GM19438 (cell line): ENCODE results near the gene LIMS2.

Experiments
- ATAC-seq: cut with Tn5 transposase; IDR thresholded peaks from one replicate; pipeline ENCODE4 v1.9.1; 2021; ENCODE audit warnings: low read depth; ENCODE audit not compliant: unreplicated experiment

The LIMS2 gene

DNA sequence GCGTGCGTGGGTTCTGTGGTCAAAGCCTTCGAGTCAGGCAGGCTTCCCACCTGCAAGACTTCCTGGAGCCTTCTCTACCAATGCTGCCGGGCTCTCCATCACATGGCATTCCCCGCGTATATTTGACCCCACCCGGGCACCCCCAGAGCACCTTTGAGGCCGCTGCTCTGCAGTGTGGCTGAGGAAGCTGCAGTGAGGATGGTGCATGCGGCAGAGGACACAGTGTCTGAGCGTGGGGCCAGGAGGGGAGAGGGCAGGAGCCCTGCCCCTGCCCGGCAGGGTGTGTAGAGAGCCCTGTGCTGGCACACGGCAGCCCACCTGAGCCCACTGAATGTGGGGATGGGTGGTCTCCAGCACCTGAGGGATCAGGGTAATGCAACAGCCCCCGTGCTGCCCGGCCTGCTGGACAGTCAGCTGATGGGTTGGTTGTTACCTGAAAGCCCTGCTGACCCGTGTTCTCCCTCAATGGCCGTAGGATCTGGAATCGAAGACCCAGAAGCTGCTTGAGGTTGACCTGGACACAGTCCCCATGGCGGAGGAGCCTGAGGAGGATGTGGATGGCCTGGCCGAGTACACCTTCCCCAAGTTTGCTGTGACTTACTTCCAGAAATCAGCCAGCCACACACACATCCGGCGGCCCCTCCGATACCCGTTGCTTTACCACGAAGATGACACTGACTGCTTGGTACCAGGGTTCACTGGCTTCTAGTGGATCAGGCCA is 66.1 kb downstream of the LIMS2 start:
- no peak for ATAC-seq

DNA sequence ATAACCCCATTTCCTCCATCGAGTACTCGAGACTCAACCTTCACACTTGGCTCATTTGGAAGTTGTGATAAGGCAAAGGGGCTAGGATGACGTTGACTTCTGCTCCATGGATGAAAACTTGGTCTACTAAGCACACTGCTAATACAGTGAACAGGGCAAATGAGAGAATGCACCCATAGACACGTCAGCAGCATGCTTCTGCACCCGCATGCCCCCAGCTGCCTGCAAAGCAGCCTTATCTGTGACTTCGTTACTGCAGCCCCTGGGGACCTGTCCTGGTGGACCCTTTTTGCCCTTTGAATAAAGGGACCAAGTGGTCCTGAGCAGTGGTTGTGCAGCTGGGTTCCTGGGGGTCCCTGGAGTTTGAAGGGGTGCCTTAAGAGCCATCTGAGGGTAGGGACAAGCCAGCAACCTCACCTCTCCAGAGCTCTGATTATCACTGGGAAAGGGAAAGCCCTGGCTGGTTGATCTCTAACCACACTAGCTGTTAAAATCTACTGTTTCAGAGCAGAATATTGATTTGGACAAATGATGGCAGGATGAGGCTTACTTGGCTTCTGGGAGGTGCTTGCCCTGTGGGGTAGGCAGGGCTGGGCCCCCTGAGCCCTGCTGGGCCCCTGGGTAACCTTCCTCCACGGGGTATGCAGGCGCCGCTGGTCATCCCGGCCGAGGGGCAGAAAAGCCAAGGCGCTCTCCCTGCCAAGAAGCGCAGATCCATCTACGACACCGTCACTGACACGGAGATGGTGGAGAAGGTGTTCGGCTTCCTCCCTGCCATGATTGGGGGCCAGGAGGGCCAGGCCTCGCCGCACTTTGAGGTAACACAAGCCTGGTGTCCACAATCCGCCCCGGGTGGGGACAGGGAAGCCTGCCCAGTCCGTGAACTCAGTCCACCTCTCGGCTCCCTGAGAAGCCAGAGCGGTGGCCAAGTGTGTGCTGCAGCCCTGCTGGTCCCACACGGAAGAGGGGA is 67.0 kb downstream of the LIMS2 start:
- no peak for ATAC-seq

DNA sequence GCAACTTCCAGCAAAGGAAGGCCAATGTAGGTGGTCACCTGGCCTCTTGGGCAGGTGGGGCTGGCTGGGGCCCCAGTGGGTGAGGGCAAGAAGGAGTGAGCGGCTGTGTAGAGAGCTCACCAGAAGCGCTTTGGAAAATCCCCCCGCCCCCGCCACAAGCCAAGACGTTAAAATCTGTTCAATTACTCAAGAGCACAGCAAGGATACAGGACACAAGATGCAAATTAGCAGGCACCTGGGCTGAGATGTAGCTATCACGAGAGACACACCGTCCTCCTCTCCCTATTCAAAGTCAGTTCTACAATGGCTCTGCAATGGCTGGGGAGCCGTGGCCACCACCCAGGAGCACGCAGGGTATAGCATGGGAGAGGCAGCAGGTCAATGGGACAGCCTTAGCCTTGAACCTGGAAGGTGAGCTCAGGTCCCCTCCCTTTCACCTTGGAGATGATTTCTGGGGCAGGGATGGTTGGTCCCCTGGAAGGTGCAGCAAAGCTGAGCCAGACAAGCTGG is 67.9 kb downstream of the LIMS2 start:
- no peak for ATAC-seq

DNA sequence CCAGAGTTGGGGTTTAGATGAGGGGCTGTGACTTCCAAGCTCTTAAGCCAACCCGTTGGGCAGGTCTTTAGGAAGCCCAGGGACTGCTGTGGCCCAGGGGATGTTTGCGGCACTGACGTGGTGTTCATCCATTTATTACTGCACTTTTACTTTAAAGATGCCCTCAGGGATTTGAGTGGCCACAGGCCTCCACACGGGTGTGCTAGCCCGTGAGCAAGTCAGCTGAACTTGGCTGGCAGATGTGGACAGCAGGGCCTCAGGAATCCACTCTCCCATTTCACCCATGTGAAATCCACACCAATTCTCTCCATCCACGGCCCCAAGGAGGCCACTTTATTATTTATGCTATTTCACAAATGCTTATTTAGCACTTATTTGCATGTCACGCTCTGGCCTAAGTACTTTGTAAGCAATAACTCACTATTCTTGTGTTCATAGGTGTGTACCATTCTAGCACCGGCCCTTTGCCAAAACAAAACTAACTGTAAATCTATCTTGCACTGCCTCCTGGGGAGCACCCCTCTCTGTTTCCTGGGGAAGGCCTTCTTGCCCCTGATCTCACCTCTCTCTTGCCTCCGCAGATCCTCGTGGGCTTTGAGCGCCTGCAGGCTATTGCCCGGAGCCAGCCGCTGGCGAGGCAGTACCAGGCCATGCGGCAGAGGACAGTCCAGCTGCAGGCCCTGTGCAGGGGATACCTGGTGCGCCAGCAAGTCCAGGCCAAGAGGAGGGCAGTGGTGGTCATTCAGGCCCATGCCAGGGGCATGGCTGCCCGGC is 68.5 kb downstream of the LIMS2 start:
- no peak for ATAC-seq

DNA sequence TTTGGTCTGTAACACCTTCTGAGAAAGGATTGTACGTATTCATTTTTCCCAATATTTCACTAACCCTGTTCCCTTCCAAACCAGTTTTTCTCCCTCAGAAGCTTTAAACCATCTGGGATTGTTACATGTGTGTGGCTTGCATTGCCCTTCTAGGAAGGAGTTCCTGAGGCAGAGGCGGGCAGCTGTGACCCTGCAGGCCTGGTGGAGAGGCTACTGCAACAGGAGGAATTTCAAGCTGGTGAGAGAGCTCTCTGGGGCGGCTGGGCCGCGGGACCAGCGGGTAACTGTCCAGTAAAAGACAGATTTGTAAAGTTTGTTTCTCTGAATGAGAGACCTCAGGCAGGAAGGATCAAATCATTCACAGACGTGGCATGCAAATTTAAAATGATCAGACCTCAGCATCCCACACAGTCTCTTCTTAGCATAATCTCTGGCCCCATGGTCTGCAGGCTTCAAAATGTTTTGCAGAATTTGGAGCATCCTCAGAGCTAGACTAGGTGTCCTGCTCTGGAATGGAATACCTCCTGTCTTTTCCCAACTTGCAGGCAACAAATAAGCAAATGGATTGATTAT is 69.6 kb downstream of the LIMS2 start:
- no peak for ATAC-seq

DNA sequence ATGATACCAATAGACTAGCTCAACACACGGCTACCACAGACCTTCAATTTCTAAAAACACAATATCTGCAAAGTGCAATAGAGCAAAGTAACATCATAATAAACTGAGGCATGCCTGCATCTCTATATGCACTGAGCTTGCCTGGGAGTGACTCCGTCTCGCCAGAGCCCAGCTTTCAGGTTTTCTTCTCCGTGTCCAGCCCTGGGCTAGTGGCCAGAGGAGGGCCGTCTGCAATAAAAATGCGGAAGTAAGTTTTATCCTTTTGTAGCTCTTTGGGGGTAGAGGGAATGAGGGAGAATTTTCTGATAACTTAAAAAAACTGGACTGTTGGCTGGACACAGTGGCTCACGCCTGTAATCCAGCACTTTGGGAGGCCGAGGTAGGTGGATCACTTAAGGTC is 70.3 kb downstream of the LIMS2 start:
- no peak for ATAC-seq

DNA sequence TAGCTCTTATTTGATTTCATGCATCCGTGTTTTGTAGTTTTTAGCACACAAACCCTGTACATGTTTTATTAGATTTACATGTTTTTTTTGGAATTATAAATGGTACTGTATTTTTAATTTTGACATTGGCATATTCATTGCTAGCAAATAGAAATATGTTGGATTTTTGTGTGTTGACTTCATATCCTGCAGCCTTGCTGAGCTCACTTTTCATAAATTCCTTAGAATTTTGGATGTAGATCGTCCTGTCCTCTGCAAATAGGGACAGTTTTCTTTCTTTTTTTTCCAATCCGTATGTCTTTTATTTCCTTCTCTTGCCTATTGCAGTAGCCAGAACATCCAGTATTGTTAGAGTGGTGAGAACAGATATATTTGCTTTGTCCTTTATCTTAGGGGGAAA is 76.1 kb downstream of the LIMS2 start:
- ATAC-seq: no peak

DNA sequence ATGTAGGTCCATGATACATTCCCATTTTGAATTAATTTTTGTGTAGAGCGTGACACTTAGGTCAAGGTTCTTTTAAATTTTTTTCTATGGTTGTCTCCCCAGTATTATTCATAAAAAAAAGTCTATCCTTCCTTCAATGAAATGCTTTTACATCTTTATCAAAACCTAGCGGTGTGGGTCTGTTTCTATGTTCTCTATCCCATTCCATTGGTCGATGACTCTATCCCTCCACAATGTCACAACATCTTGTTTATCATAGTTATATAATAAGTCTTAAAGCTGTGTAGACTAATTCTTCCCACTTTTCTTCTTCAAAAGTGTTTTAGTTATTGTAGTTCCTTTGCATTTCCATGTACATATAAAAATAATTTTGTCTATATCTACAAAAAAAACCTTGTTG is 76.6 kb downstream of the LIMS2 start:
- ATAC-seq: no peak

DNA sequence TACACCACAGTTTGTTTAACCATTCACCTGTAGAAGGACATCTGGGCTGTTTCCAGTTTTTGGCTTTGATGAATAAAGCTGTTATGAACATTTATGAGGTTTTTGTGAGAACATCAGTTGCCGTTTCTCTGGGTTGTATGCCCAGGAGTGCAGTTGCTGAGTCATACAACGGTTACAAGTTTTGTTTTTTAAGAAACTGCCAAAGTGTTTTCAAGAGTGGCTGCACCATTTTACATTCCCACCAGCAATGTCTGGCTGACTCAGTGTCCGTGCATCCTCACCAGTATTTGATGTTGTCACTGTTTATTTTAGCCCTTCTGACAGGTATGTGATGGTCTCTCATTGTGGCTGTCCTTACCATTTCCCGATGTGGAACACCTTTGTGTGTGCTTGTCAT is 77.3 kb downstream of the LIMS2 start:
- ATAC-seq: no peak

DNA sequence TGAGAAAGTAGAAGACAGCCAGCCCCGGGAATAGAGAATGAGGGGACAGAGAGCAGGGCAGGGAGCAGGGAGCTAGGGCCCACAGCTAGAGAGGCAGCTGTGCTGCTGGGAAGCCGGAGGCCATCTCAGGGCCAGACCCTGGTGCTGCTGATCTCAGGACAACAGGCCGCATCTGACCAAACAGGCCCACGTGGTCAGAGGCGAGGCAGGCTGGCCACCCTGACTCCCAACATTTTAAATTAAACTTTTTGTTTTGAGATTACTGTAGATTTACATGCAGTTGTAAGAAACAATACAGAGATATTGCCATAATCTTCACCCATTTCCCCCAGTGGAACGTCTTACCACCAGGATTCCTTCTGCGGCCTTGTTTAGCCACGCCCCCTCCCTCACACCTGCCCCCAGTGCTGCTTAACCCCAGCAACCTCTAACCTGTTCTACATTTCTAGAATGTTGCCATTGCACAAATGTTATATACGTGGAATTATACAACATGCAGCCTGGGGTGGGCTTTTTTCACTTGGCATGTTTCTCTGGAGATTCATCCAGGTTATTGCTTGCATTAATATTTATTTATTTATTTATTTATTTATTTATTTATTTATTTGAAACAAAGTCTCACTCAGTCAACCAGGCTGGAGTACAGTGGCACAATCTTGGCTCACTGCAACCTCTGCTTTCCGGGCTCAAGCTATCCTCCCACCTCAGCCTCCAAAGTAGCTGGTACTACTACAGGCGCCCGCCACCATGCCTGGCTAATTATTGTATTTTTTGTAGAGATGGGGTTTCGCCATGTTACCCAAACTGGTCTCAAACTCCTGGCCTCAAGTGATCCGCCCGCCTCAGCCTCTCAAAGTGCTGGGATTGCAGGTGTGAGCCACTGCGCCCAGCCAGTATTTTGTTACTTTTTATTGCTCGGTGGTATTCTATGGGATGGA is 78.0 kb downstream of the LIMS2 start:
- no peak for ATAC-seq

DNA sequence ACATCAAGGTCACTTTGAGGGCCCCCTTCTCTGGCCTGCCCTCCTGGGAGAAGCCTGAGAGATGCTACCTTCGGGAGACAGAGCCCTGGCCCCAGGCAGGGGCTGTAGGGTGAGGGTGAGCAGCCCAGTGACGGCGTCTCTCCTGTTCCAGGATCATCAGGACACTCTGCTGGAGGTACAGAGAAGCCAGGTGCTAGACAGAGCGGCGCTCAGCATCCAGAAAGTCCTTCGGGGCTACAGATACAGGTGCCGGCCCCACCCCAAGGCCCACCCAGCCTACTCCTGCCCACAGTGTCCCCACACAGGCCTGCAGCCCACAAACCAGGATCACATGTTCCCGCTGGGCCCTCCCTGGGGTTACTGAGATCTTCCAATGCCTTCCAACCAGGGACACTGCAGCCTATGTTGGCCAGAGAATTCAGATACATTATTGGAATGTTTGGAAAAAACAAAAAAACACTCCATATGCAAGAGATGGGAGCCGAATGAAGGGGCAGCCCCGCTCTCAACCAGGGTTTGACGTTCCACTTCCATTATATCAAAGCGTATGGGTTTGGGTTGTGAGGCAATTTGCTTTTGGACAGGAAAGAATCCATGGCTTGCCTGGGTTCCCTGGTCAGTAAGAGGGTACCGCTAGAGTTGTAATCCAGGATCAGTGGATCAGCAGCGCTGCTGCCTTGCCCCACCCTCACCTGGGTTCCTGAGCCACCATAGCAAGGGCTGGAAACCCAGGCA is 78.9 kb downstream of the LIMS2 start:
- no peak for ATAC-seq

DNA sequence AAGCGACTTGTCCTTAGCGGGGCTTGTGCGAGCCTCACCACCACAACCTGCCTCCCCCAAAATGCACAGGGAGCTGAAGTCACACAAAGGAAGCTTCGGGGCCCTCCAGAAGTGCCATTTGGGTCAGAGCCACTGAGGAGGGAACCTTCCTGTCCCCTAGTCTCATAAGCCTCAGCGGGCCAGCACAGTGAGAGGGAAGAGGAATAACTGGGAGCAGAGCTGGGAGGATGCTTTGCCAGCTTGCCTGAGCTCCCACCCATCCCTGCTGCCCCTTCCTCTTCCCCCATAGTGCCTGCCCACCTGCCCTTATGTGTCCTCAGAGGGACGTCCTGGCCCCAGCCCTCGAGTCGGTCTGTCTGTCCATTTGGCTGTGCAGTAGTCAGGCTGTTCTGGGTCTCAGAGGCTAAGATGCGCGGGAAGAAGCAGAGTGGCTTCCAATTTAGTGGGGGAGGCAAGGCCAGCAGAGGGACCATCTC is 81.2 kb downstream of the LIMS2 start:
- ATAC-seq: no peak

DNA sequence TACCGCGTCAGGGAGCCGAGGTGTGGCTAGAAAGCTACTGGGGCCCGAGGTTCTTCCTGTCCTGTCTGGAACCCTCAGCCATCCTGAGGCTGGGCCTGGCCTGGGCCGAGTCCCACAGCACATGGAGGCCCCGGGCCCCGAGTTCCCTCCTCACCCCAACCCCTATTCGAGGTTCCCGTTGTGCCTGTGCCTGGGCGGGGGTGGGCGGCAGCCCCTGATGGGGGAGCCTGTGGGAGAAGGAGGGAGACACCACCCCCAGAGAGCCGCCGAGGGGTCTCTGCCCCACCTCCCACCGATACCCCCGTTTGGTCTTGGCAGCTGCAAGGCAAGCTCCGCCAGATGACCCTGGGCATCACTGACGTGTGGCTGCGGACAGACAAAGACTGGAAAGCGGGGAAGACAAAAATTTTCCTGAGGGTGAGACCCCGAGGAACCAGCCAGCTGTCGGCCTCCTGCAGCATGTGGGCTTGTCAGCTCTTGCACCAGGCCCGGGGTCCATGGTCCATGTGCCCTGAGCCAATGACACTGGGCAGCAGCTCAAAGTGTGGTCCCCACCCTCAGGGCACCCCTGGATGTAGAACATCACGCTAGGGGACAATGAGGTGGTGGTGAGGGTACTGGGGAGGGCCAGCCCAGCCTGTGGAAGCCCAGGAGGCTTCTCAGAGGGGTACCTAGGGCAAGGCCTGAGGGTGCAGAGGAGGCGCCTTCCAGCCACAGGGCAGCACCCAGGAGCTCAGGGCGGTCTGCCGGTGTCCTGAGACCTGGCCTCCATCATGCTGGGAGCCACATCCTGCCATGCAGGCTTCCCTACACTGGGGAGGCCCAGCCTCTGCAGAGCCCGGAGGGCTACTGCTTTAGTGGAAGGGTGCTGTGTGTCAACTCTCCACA is 81.9 kb downstream of the LIMS2 start:
- no peak for ATAC-seq

DNA sequence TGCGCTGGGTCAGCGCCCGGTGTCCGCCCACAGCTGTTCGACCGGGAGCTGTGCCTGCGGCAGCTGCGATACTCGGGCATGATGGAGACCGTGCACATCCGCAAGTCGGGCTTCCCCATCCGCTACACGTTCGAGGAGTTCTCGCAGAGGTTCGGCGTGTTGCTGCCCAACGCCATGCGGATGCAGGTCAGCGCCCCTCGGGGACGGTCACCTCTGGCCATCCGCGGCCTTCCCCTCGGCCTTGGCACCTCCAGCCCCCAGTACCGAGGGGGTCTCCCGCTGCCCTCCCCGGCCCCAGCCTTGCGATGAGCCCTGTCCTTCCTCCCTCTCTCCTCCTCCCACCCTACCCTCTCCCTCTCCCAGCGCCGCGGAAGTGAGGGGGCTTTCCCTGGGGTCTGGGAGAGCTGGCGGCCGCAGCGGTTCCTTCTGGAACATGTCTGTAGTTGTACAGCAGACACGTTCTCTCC is 82.5 kb downstream of the LIMS2 start:
- ATAC-seq: no peak

DNA sequence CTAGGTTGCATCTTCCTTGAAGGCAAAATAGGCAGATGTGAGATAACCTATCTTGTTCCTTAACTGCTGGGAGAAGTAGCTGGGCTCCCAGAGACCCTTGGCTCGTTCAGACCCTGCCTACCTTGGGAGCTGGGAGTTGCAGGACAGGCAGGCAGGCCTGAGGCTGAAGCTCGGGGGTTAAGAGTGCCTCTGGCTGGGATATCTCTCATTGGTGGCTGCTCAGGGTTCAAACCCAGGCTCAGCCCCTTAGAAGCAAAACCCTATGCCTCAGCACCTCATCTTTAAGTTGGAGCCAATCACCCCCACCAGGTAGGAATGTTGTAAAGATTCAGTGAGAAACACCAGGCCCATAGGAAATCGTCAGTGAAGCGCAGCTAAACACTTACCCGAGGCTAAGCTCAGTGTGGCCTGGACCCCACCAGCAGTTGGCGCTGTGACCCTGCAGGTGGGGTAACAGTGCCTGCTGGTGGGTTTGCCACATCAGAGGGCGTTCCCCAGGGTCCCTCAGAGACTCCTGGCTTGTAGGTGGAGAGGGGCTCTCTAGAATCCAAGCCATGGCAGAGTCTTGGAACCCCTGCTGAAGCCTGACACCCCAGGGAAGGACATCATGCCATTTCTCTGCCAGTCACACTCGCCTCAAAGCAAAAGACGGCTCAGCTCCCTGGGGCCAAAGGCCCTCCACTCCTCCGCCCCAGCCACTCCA is 84.0 kb downstream of the LIMS2 start:
- ATAC-seq: peak; percentile 75

DNA sequence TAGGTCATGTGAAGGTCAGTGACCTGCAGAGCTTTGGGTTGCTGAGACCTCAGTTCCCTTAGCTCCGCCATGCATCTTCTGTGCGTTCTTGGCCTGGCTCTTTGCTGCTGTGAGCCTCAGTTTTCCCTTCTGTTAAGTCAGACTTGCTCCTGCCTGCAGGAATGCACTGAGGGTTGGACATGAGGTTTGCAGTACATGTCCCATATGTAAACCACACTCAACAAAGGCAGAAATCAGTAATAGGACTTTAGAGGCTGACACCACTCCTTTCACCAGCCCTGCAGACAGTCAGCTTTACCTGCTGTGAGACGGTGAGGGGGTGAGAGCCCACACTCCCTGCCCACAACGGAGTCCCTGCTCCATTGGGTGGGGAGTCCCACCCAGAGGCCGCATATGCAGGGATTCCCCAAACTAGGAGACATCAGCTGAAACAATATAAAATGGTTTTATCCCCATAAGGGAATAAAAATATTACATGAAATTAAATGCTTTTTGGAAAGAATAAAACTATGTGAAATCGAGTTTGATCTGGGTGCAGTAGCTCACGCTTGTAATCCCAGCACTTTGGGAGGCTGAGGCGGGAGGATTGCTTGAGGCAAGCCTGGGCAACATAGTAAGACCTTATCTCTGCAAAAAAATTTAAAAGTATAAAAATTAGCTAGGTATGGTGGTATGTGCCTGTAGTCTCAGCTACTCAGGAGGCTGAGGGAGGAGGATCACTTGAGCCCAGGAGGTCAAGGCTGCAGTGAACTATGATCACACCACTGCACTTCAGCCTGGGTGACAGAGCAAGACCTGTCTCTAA is 84.7 kb downstream of the LIMS2 start:
- no peak for ATAC-seq
